Measurements from ENCODE around the gene GRIP1.
"Not testable (repeated sequence)": the region's sequence is repeated elsewhere in the genome, so short reads cannot be mapped to it uniquely, and the experiment has no call there.

Gene GRIP1

DNA sequence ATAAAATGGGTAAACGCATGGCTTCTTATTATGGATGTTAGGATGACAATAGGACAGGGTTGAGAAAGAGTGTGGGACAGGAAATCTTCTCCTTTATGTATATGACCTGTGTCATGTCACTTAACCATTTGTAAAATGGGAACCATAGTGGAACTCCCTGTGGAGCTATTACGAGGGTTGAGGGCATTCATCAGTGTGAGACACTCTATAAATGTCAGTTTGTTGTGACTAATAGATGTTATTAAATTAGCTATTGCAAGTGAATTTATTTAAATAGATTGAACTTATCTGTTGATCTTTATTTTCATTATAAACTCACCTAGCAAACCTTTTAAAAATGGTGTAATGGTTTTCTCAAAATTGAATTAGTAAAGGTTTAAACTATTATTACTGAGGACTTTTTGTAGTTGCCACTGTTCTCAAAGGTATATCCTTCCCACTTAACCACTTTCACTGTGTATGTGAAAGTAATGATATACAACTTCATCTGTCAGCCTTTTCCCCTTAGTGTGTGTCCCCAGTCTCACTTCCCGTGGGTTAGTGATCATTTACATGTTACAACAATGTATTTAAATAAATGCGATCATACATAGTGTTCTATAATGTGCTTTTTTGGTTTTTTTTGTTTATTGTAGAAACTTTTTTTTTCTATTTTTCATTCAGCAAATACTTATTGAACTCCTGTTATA is 359.5 kb downstream of the GRIP1 start:
- no peak for DNase-seq

DNA sequence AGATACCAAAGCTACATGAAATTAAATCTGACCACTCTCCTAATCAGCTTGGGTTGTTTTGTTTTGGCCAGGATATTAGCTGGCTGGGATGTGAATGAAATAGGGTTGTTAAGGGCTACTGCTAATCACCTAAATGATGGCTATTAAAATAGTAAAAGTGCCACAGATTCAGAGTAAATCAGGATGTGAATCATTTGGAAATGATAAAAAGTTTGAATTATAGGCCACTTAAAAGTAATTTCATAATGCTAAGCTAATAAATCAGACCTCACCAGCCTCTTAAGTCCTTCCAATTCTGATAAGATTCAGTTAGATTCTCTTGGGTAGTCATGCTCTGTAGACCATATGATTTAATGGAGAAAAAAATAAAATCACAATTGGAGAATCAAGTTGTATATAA is 364.6 kb downstream of the GRIP1 start:
- no peak for DNase-seq

GRCh38 chr12:66312189-66312588 is 366.7 kb downstream of the GRIP1 start:
- no peak for DNase-seq

GRCh38 chr12:66309606-66310005 is 369.3 kb downstream of the GRIP1 start:
- peak; percentile 17 for DNase-seq

GRCh38 chr12:66304296-66304900 is 374.5 kb downstream of the GRIP1 start:
- no peak for DNase-seq

DNA sequence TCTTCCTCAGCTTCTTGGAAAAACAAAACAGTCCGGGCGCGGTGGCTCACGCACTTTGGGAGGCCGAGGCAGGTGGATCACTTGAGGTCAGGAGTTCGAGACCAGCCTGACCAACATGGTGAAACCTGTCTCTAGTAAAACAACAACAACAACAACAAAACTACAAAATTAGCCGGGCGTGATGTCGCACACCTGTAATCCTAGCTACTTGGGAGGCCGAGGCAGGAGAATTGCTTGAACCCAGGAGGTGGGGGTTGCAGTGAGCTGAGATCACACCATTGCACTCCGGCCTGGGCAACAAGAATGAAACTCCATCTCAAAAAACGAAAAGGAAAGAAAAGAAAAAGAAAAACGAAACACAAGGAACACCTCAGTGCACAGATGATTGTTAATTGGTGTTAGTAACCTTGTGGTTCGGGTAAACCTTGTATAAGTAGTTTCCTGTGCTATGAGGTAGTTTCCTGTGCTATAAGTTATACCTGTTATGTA is 375.5 kb downstream of the GRIP1 start:
- DNase-seq: not testable (repeated sequence)

DNA sequence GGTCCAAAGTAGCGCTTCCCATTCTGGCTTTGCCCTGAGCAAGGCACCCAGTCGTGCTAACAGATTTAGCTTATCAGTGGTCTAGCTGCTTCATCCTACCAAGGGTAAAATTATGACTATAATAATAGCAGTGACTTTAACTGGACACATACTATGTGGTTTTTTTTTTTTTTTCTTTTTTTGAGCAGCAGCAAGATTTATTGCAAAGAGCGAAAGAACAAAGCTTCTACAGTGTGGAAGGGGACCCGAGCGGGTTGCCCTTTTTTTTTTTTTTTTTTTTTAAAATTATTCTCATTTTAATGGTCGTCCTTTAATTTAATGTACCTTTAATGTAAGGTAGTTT is 376.1 kb downstream of the GRIP1 start:
- no peak for DNase-seq

DNA sequence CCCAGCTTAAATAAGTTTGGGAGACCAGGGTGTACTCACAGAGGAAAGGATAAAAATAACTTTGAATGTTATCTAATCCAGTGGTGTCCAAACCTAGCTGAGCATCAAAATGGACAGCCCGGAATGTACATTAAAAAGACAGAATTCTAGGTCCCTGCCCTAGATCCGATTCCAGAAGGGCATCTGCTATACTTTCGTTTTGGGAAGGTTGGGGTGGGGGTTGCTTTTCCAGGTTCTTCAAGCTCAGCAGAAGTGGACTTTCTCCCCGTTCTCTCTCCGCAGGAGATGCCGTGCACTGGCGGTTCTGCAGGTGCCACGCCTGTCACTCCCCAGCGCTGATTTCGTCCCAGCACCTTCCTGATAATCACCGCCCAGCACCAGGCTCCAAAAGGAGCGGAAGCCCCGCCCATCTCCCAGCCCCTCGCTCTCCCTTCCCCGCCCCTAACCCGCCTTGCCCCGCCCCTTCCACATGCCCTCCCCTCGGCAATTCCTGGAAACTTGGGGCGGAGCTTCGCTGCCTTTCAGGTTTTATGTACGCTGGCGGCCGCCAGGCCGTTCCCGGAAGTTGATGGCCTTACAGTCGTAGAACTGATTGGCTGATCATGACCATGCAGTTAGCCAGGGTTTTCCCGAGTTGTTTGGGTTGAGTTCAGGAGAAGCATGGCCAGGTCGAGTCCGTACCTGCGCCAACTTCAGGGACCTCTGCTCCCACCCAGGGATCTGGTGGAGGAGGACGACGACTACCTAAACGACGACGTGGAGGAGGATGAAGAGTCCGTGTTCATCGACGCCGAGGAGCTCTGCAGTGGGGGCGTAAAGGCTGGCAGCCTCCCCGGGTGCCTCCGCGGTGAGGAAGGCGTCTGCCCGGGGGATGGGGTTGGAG is 376.7 kb downstream of the GRIP1 start, which contains the start of gene HELB:
TSS of gene HELB (plus strand) at position 550 of the 883 bp plus-strand sequence. CDS start at position 661, 111 bp downstream.
- peak; percentile 97 for DNase-seq

DNA sequence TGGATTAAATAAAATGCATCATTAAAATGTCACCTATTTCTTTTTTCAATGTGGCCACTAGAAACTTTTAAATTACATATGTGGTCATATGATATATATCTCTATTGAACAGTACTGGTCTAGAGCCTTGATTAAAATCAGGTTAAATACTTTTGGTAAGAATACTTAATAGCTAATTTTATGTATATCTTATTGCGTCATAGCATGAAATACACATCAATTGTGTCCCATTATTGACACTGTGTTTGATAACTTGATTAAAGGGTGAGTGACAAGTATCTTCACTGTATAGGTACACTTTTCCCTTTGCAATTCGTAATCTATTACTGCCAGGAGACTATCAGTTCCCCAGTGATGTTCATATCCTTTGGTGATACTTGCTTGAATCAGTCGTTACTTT is 381.0 kb downstream of the GRIP1 start:
- DNase-seq: no peak
